Panc1 (cell line): ENCODE measurements around the gene IL21R. TPM values are rescaled to one million over a fixed set of nuclear protein-coding genes. Genes with fewer than 3 reads are reported as not detected.

Experiments used
- ATAC-seq: fragments of 200-7000 bp; cut with Tn5 transposase; 2 replicates; pipeline ENCODE4 v1.9.1; 2020; ENCODE audit warnings: mild to moderate bottlenecking, moderate library complexity
- BruUV-seq: library from RNA; stranded (reverse); fragments of 400-500 nt; replicated peaks from 2 replicates; lab custom pipeline; 2021; lab: Mats Ljungman, UMichigan
- CTCF ChIA-PET: fragments of 300-600 bp; sonication (Branson Sonifier 250); formaldehyde crosslinking; loops from one replicate; lab custom pipeline; 2022; ENCODE audit warnings: antibody characterized with exemption; lab: Charles Lee
- POLR2A ChIA-PET: fragments of 300-600 bp; sonication (Branson Sonifier 250); formaldehyde crosslinking; loops from one replicate; lab custom pipeline; 2022; ENCODE audit warnings: antibody characterized with exemption; lab: Charles Lee
- DNase-seq: peaks from one replicate; pipeline ENCODE4 v3.0.0-alpha.2; 2010; ENCODE audit warnings: low read depth, low spot score
- H3K27ac ChIP-seq: 2 replicates; pipeline ENCODE4 v1.5.1; 2011; ENCODE audit warnings: mild to moderate bottlenecking, low read length, inconsistent platforms
- H3K27me3 ChIP-seq: fragments of 200-500 bp; sonication (Bioruptor generic); 2 replicates; pipeline ENCODE4 v1.6.0; 2014; ENCODE audit warnings: low read length, inconsistent platforms; ENCODE audit not compliant: control insufficient read depth, insufficient read depth
- H3K36me3 ChIP-seq: fragments of 200-500 bp; sonication (Bioruptor generic); 2 replicates; pipeline ENCODE4 v1.5.1; 2014; ENCODE audit warnings: inconsistent platforms, mild to moderate bottlenecking, low read length, moderate library complexity; ENCODE audit not compliant: control insufficient read depth, insufficient read depth
- H3K4me1 ChIP-seq: 2 replicates; pipeline ENCODE4 v1.5.1; 2011; ENCODE audit warnings: inconsistent platforms, mild to moderate bottlenecking, low read length, moderate library complexity; ENCODE audit not compliant: control insufficient read depth, insufficient read depth
- H3K4me3 ChIP-seq, 2 experiments: 2 replicates each; pipeline ENCODE4 v1.5.1; 2011 to 2012; ENCODE audit warnings: low read depth in 2 of 2, low read length in 2 of 2, mild to moderate bottlenecking in 2 of 2, inconsistent platforms in 1 of 2, moderate library complexity in 1 of 2
- H3K9me3 ChIP-seq: fragments of 200-500 bp; sonication (Bioruptor generic); 2 replicates; pipeline ENCODE4 v1.5.1; 2014; ENCODE audit warnings: low read depth, mild to moderate bottlenecking, inconsistent platforms, low read length, moderate library complexity; ENCODE audit not compliant: control insufficient read depth, insufficient read depth
- CTCF ChIP-seq: fragments of 450-650 bp; IDR thresholded peaks from 2 replicates; pipeline ENCODE4 v1.5.1; 2017; ENCODE audit warnings: mild to moderate bottlenecking
- POLR2AphosphoS5 ChIP-seq: IDR thresholded peaks from 2 replicates; pipeline ENCODE4 v1.6.1; 2012; ENCODE audit warnings: mild to moderate bottlenecking, low read depth, low read length, moderate library complexity
- REST ChIP-seq, 2 experiments: IDR thresholded peaks; 2 replicates each; pipeline ENCODE4 v1.6.1; 2011 to 2012; ENCODE audit warnings: low read depth in 2 of 2, control low read depth in 1 of 2, low read length in 1 of 2, mild to moderate bottlenecking in 1 of 2, moderate library complexity in 1 of 2; ENCODE audit not compliant: insufficient read depth in 1 of 2
- SIN3A ChIP-seq: IDR thresholded peaks from 2 replicates; pipeline ENCODE4 v1.6.1; 2012; ENCODE audit warnings: low read depth, mild to moderate bottlenecking, low read length, moderate library complexity, borderline replicate concordance; ENCODE audit not compliant: insufficient read depth
- TCF7L2 ChIP-seq: IDR thresholded peaks from 2 replicates; pipeline ENCODE4 v1.6.1; 2011; ENCODE audit warnings: mild to moderate bottlenecking, low read depth, low read length, inconsistent platforms
- in situ Hi-C: cut with HindIII; loops from 2 replicates; pipeline ENCODE4 v1.10.0; 2016; ENCODE audit warnings: low sequenced_read_pairs, low pct_unique_long_range_greater_than_20kb
- intact Hi-C: fragments of 100-400 bp; cut with micrococcal nuclease; formaldehyde crosslinking; loops from one replicate; pipeline ENCODE4 v1.10.0; 2022; ENCODE audit not compliant: unreplicated experiment
- total RNA-seq: library from RNA; stranded (reverse); gene quantifications from one replicate; pipeline ENCODE4 v1.2.1, GENCODE V29; 2021; ENCODE audit not compliant: unreplicated experiment

The IL21R gene
- total RNA-seq, 1 experiment from 2014 or later = 0.10 TPM

- intact Hi-C loops = no loop called here
- H3K4me3 ChIP-seq = no peak overlapping the region
- H3K27ac ChIP-seq = no peak overlapping the region
- DNase-seq (no peak), ATAC-seq (no peak)
- peaks cover 20% of the 10 kb centered on the region for H3K36me3 ChIP-seq
- ChIA-PET POLR2A (no interaction called here), CTCF (no interaction called here)
- H3K9me3 ChIP-seq = no peaks in the 10 kb centered on the region
- in situ Hi-C loops = no loop called here
- no peak for TF ChIP-seq SIN3A
- TF ChIP-seq REST (IDR thresholded peaks at IDR 0.05; ENCODE audit: insufficient read depth in 1 of 2, low read depth in 2 of 2, low read length in 1 of 2) = no peak
- no peak for TF ChIP-seq CTCF
- TF ChIP-seq TCF7L2 = no peak
- TF ChIP-seq POLR2AphosphoS5 = no peak
- no TSS peak for BruUV-seq
- no peaks in the 10 kb centered on the region for H3K4me1 ChIP-seq
- H3K27me3 ChIP-seq = no peaks in the 10 kb centered on the region
Observed at GRCh38 chr16:27473101-27473900, 71.3 kb downstream of the IL21R start.

GRCh38 chr16:27474041-27474440 is 72.1 kb downstream of the IL21R start:
- in situ Hi-C loops (no loop called here), intact Hi-C loops (no loop called here)
- Histone ChIP-seq H3K4me1 (no peaks in the 10 kb centered on the region), H3K9me3 (no peaks in the 10 kb centered on the region), H3K27me3 (no peaks in the 10 kb centered on the region), H3K36me3 (peaks cover 22% of the 10 kb centered on the region), H3K4me3 (no peak overlapping the region), H3K27ac (no peak overlapping the region)
- POLR2A ChIA-PET = no interaction called here
- TF ChIP-seq POLR2AphosphoS5 (no peak), REST (IDR thresholded peaks at IDR 0.05; ENCODE audit: insufficient read depth in 1 of 2, low read depth in 2 of 2, low read length in 1 of 2) (no peak), TCF7L2 (no peak), CTCF (no peak), SIN3A (no peak)
- BruUV-seq = no TSS peak
- no peak for DNase-seq
- no peak for ATAC-seq
- CTCF ChIA-PET = no interaction called here
